SU-DHL-6 (cell line): ENCODE measurements around the gene CNKSR3.

Experiments
- H2AFZ ChIP-seq: fragments of 200-600 bp; sonication (generic); 2 replicates; pipeline ENCODE4 v1.6.1; 2014; ENCODE audit warnings: low read depth, mild to moderate bottlenecking, moderate library complexity, mixed read lengths, antibody characterized with exemption, low read length; ENCODE audit not compliant: severe bottlenecking
- H3F3A ChIP-seq: fragments of 200-600 bp; shearing (Covaris generic); 2 replicates; pipeline ENCODE4 v1.6.0; 2016; ENCODE audit warnings: antibody characterized with exemption, mild to moderate bottlenecking; ENCODE audit not compliant: insufficient read depth
- H3K27ac ChIP-seq: fragments of 200-600 bp; sonication (generic); 2 replicates; pipeline ENCODE4 v1.5.1; 2016; ENCODE audit warnings: low read depth, mild to moderate bottlenecking, low read length, moderate library complexity, mixed read lengths
- H3K27me3 ChIP-seq: fragments of 200-600 bp; sonication (generic), shearing (Covaris generic); 2 replicates; pipeline ENCODE4 v1.6.0; 2014; ENCODE audit warnings: mild to moderate bottlenecking, low read length
- H3K36me3 ChIP-seq: fragments of 200-600 bp; sonication (generic); 2 replicates; pipeline ENCODE4 v1.6.1; 2014; ENCODE audit warnings: mild to moderate bottlenecking, low read length, mixed read lengths
- H3K4me2 ChIP-seq: fragments of 300-600, 200-600 bp; shearing (Covaris generic), sonication (generic); 2 replicates; pipeline ENCODE4 v1.6.0; 2014; ENCODE audit warnings: low read length, low read depth, mild to moderate bottlenecking; ENCODE audit not compliant: poor library complexity, severe bottlenecking
- H3K4me3 ChIP-seq: fragments of 200-600 bp; sonication (generic); 2 replicates; pipeline ENCODE4 v1.5.1; 2014; ENCODE audit warnings: antibody characterized with exemption, low read length, mild to moderate bottlenecking, mixed read lengths; ENCODE audit not compliant: insufficient read depth, poor library complexity, severe bottlenecking
- H3K79me2 ChIP-seq: fragments of 200-600 bp; sonication (generic); 2 replicates; pipeline ENCODE4 v1.6.1; 2014; ENCODE audit warnings: mild to moderate bottlenecking, low read length, moderate library complexity; ENCODE audit not compliant: insufficient read depth
- H3K9ac ChIP-seq: fragments of 200-600 bp; sonication (generic); 2 replicates; pipeline ENCODE4 v1.7.0; 2014; ENCODE audit warnings: mild to moderate bottlenecking, low read length
- H3K9me2 ChIP-seq: fragments of 200-600 bp; sonication (generic); replicated peaks from 2 replicates; pipeline ENCODE4 v1.6.1; 2014; ENCODE audit warnings: low read length; ENCODE audit not compliant: insufficient read depth
- H3K9me3 ChIP-seq: fragments of 200-600 bp; sonication (generic); 2 replicates; pipeline ENCODE4 v1.6.1; 2014; ENCODE audit warnings: low read length, mixed read lengths; ENCODE audit not compliant: insufficient read depth
- H4K20me1 ChIP-seq: fragments of 200-600 bp; sonication (generic); 2 replicates; pipeline ENCODE4 v1.6.1; 2014; ENCODE audit warnings: low read depth, mild to moderate bottlenecking, antibody characterized with exemption, low read length, moderate library complexity, mixed read lengths
- EZH2phosphoT487 ChIP-seq: fragments of 200-600 bp; sonication (generic), shearing (Covaris generic); conservative IDR thresholded peaks from 2 replicates; pipeline ENCODE4 v1.6.1; 2018; ENCODE audit warnings: mild to moderate bottlenecking, antibody characterized with exemption, low read length, moderate library complexity, mixed read lengths
- TF ChIP-seq, protein P1 (sequence below): fragments of 200-600 bp; sonication (generic); IDR thresholded peaks from one replicate; pipeline ENCODE4 v1.5.1; 2017; ENCODE audit warnings: antibody characterized with exemption, mild to moderate bottlenecking, low read length, moderate library complexity; ENCODE audit not compliant: insufficient read depth, poor library complexity, severe bottlenecking

The CNKSR3 gene

DNA sequence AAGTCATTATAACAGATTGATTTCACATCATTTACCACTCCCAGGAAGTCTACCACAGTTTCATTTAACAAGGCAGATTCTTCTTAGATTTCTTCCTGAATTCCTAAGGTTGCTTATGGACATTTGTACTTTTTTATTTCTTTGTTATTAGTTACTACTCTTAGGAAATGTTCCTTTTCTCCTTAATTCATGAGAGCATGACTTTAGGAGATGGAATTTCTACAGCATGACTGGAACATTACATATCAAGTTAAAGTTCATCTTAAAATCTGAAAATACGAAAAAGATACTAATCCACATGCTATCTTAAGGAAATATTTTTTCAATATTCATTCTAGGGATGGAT lies 22.3 kb downstream of the CNKSR3 start:
- Histone ChIP-seq H3K79me2 (no peaks in the 10 kb centered on the region), H3K4me3 (no peak overlapping the region), H3F3A (no peaks in the 10 kb centered on the region), H3K9me3 (no peaks in the 10 kb centered on the region), H3K4me2 (no peak overlapping the region), H4K20me1 (no peaks in the 10 kb centered on the region), H3K27ac (no peak overlapping the region), H3K36me3 (no peaks in the 10 kb centered on the region), H3K9me2 (no peaks in the 10 kb centered on the region), H3K27me3 (no peaks in the 10 kb centered on the region), H3K9ac (no peak overlapping the region), H2AFZ (no peak overlapping the region)
- no peak for TF ChIP-seq EZH2phosphoT487
- TF ChIP-seq, protein P1, sequence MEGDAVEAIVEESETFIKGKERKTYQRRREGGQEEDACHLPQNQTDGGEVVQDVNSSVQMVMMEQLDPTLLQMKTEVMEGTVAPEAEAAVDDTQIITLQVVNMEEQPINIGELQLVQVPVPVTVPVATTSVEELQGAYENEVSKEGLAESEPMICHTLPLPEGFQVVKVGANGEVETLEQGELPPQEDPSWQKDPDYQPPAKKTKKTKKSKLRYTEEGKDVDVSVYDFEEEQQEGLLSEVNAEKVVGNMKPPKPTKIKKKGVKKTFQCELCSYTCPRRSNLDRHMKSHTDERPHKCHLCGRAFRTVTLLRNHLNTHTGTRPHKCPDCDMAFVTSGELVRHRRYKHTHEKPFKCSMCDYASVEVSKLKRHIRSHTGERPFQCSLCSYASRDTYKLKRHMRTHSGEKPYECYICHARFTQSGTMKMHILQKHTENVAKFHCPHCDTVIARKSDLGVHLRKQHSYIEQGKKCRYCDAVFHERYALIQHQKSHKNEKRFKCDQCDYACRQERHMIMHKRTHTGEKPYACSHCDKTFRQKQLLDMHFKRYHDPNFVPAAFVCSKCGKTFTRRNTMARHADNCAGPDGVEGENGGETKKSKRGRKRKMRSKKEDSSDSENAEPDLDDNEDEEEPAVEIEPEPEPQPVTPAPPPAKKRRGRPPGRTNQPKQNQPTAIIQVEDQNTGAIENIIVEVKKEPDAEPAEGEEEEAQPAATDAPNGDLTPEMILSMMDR: no peak

DNA sequence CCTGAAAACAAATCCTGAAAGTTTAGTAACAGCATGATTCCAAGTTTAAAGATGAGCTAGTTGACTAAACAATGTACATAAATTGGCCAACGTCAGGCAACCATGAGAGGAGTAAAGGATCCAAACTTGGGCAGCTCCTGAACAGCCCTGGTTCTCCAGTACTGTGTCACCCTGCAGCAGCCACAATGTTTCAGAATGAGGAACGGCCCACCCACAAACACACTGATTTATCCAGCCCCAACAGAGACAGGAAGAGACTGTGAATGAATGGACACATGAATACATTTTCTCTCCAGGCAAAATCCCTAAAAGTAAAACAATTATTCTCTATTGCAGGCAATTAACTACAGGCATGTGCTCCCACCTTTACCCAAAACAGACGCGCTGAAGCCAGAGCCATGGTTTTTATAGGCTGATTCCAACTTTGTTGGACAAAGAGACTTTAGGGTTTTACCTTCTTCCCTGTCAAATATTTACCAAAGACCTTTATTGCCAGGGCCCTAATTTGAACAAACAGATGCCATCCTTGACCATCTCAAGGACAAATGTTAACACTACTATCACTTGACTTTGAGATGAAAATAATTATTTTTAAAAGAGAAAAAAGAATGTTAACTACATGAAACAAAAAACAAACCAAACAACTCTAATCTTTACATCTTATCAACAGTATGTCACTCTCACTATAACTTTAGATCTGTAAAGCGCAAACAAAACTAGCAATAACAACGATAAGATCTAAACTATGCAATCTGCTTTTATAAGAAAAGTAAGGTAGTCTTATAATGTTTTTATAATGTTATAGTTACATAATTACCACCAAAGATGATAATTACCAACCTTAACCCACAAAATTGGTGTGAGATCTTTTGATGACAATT lies 22.9 kb downstream of the CNKSR3 start:
- H3K9me3 ChIP-seq: no peaks in the 10 kb centered on the region
- H3K27me3 ChIP-seq: no peaks in the 10 kb centered on the region
- H2AFZ ChIP-seq: no peak overlapping the region
- no peak overlapping the region for H3K27ac ChIP-seq
- H3K4me3 ChIP-seq: no peak overlapping the region
- no peaks in the 10 kb centered on the region for H3K9me2 ChIP-seq
- no peaks in the 10 kb centered on the region for H3K79me2 ChIP-seq
- no peak overlapping the region for H3K4me2 ChIP-seq
- no peaks in the 10 kb centered on the region for H4K20me1 ChIP-seq
- H3K9ac ChIP-seq: no peak overlapping the region
- no peak for TF ChIP-seq EZH2phosphoT487
- TF ChIP-seq, protein P1: no peak
- no peaks in the 10 kb centered on the region for H3K36me3 ChIP-seq
- no peaks in the 10 kb centered on the region for H3F3A ChIP-seq

DNA sequence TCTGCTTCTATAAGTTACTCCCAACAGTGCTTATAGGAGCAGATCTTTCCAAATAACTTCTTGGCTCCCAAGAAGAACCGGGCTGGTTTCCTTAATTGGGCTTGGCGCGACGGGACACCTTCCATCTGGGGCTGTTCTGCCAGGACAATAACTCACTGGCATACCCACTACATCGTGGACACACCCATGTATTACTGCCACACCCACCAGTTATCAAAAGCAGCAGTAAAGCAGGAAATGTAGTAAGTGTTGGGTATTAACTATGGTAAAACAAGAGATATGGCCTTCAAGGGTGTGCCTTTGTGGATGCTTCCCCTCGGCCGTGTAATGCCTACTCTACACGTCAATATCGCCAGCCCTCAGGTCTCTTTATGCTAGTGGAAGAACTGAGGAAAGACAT lies 24.7 kb downstream of the CNKSR3 start:
- Histone ChIP-seq H3K9me2 (no peaks in the 10 kb centered on the region), H3K27ac (no peak overlapping the region), H2AFZ (no peak overlapping the region), H3K79me2 (no peaks in the 10 kb centered on the region), H4K20me1 (no peaks in the 10 kb centered on the region), H3K4me3 (no peak overlapping the region), H3K9me3 (no peaks in the 10 kb centered on the region), H3F3A (no peaks in the 10 kb centered on the region), H3K27me3 (no peaks in the 10 kb centered on the region), H3K9ac (no peak overlapping the region), H3K36me3 (no peaks in the 10 kb centered on the region), H3K4me2 (no peak overlapping the region)
- TF ChIP-seq, protein P1: no peak
- TF ChIP-seq EZH2phosphoT487: no peak
